ENCODE results near the gene MFGE8. TPM values are rescaled to one million over a fixed set of nuclear protein-coding genes. Genes with fewer than 3 reads are reported as not detected.

The MFGE8 gene
- total and polyA plus RNA-seq, 9 of the 15 experiments (the other 6 are each of a cell fraction or from before 2014, with no cell fraction given) = 2.3 to 142 (median 62.3) TPM

DNA sequence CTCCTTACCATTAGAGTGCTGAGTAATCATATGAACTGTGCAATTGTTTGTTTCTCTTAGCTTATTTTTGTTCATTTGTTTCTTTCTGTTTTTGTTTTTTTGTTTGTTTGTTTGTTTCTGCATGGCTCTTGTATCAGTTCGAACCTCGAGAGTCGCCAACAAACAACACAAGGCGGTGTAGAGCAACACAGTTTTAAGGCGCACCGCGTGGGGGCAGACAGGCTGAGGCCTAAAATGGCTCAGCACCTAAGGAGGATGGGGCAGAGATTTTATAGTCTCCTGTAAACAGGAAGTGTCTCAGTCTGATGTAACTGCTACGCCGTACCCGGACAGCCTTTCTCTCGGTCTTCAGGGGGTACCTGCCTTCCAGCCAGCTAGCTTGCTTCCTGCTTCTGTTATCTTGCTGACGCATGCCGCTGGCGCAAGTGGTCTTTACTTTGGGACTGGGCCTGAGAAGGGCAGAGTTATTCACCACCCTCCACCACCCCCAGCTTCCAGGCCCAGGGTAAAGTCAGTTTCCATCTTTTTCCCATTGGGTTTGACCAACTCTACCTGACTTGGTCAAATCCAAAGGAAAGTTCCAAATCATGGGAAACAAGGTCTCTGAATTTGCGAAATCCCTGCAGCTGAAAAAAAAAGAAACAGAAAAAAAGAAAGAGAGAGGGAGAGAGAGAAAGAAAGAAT lies 25.8 kb upstream of the MFGE8 start (continued):
- TF ChIP-seq NR2C1 (IDR thresholded peaks at IDR 0.05) (no peak), NR2C1 (tag; IDR thresholded peaks at IDR 0.05) (peak; percentile 61), NR1H2 (CRISPR knock-in tag; IDR thresholded peaks at IDR 0.05) (no peak), ZKSCAN8 (CRISPR knock-in tag; IDR thresholded peaks at IDR 0.05) (peak; percentile 72), STAT5B (CRISPR knock-in tag; IDR thresholded peaks at IDR 0.05) (no peak), PHF20 (IDR thresholded peaks at IDR 0.05; ENCODE audit: partially characterized antibody) (peak; percentile 66), ZNF146 (CRISPR knock-in tag; IDR thresholded peaks at IDR 0.05; ENCODE audit: unreplicated experiment) (no peak), ZNF699 (CRISPR knock-in tag; IDR thresholded peaks at IDR 0.05; ENCODE audit: insufficient replicate concordance) (no peak), POLR2G (IDR thresholded peaks at IDR 0.05; ENCODE audit: low read depth, low read length) (peak; percentile 51; the same call in 1 of the 2 replicates), HDAC2 (IDR thresholded peaks at IDR 0.05) (peak; percentile 88; the same call in 1 of the 2 replicates), BMI1 (IDR thresholded peaks at IDR 0.05; ENCODE audit: low read length) (no peak), ZNF764 (CRISPR knock-in tag; IDR thresholded peaks at IDR 0.05; ENCODE audit: low read depth) (no peak), ZNF311 (CRISPR knock-in tag; IDR thresholded peaks at IDR 0.05) (peak; percentile 79), HLTF (IDR thresholded peaks at IDR 0.05) (no peak; the same call in 1 of the 2 replicates)
- TF ChIP-seq, protein P1, sequence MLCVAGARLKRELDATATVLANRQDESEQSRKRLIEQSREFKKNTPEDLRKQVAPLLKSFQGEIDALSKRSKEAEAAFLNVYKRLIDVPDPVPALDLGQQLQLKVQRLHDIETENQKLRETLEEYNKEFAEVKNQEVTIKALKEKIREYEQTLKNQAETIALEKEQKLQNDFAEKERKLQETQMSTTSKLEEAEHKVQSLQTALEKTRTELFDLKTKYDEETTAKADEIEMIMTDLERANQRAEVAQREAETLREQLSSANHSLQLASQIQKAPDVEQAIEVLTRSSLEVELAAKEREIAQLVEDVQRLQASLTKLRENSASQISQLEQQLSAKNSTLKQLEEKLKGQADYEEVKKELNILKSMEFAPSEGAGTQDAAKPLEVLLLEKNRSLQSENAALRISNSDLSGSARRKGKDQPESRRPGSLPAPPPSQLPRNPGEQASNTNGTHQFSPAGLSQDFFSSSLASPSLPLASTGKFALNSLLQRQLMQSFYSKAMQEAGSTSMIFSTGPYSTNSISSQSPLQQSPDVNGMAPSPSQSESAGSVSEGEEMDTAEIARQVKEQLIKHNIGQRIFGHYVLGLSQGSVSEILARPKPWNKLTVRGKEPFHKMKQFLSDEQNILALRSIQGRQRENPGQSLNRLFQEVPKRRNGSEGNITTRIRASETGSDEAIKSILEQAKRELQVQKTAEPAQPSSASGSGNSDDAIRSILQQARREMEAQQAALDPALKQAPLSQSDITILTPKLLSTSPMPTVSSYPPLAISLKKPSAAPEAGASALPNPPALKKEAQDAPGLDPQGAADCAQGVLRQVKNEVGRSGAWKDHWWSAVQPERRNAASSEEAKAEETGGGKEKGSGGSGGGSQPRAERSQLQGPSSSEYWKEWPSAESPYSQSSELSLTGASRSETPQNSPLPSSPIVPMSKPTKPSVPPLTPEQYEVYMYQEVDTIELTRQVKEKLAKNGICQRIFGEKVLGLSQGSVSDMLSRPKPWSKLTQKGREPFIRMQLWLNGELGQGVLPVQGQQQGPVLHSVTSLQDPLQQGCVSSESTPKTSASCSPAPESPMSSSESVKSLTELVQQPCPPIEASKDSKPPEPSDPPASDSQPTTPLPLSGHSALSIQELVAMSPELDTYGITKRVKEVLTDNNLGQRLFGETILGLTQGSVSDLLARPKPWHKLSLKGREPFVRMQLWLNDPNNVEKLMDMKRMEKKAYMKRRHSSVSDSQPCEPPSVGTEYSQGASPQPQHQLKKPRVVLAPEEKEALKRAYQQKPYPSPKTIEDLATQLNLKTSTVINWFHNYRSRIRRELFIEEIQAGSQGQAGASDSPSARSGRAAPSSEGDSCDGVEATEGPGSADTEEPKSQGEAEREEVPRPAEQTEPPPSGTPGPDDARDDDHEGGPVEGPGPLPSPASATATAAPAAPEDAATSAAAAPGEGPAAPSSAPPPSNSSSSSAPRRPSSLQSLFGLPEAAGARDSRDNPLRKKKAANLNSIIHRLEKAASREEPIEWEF (CRISPR knock-in tag; IDR thresholded peaks at IDR 0.05) = peak; percentile 81; the same call in 1 of the 2 replicates

Data from K562 (cell line).